ENCODE results near the gene STUB1. TPM values are rescaled to one million over a fixed set of nuclear protein-coding genes. Genes with fewer than 3 reads are reported as not detected.

Gene STUB1
- total RNA-seq, 1 donor from 2014 or later = 99.3 TPM

DNA sequence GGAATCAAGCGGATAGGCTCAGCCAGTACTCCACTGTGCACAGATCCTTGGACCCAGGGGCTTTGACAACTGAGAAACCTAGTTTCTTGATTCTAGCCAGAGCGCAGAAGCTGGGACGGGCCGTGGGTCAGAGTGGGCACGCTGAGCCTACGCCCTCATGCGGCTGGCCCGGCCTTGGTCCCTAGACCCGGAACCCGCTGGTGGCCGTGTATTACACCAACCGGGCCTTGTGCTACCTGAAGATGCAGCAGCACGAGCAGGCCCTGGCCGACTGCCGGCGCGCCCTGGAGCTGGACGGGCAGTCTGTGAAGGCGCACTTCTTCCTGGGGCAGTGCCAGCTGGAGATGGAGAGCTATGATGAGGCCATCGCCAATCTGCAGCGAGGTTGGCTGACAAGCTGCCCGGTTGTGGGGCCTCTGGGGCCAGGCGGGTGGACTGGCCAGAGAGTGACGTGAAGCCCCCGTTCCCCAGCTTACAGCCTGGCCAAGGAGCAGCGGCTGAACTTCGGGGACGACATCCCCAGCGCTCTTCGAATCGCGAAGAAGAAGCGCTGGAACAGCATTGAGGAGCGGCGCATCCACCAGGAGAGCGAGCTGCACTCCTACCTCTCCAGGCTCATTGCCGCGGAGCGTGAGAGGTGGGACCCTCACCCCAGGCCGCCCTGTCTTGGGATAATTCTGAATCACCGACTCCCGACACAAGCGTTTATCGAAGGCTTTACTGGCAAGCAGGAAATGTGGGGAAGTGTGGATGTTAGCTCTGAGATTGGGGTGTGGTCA lies 946 bp downstream of the STUB1 start:
- DNase-seq (ENCODE audit: low read depth, low spot score) = no peak
- no peaks in the 10 kb centered on the region for H3K9me3 Mint-ChIP-seq
- H3K27ac Mint-ChIP-seq (ENCODE audit: unreplicated experiment) = no peak overlapping the region
- H3K36me3 Mint-ChIP-seq (ENCODE audit: low read depth) = peaks cover 4% of the 10 kb centered on the region
- peak overlapping the region; percentile 90 for H3K4me3 Mint-ChIP-seq
- no peak for TF ChIP-seq CTCF (conservative IDR thresholded peaks at IDR 0.05)
- H3K27me3 Mint-ChIP-seq (ENCODE audit: low read depth) = peaks cover 14% of the 10 kb centered on the region
- H3K4me1 Mint-ChIP-seq = peaks cover 18% of the 10 kb centered on the region

- H3K27me3 Mint-ChIP-seq (ENCODE audit: low read depth) = peaks cover 10% of the 10 kb centered on the region
- no peak for DNase-seq (ENCODE audit: low read depth, low spot score)
- peak overlapping the region; percentile 12 for H3K27ac Mint-ChIP-seq (ENCODE audit: unreplicated experiment)
- peaks cover 5% of the 10 kb centered on the region for H3K36me3 Mint-ChIP-seq (ENCODE audit: low read depth)
- no peaks in the 10 kb centered on the region for H3K9me3 Mint-ChIP-seq
- H3K4me3 Mint-ChIP-seq = peak overlapping the region; percentile 90
- peaks cover 18% of the 10 kb centered on the region for H3K4me1 Mint-ChIP-seq
- no peak for TF ChIP-seq CTCF (conservative IDR thresholded peaks at IDR 0.05)
These were observed 1.7 kb downstream of the STUB1 start for GRCh38 chr16:681746-682427.

GRCh38 chr16:682493-683395 lies 2.5 kb downstream of the STUB1 start:
- DNase-seq (ENCODE audit: low read depth, low spot score) = no peak
- Mint-ChIP-seq H3K27me3 (ENCODE audit: low read depth) (peaks cover 10% of the 10 kb centered on the region), H3K4me3 (peak overlapping the region; percentile 90), H3K36me3 (ENCODE audit: low read depth) (peaks cover 5% of the 10 kb centered on the region), H3K4me1 (peaks cover 18% of the 10 kb centered on the region), H3K27ac (ENCODE audit: unreplicated experiment) (peak overlapping the region; percentile 67), H3K9me3 (no peaks in the 10 kb centered on the region)
- no peak for TF ChIP-seq CTCF (conservative IDR thresholded peaks at IDR 0.05)

DNA sequence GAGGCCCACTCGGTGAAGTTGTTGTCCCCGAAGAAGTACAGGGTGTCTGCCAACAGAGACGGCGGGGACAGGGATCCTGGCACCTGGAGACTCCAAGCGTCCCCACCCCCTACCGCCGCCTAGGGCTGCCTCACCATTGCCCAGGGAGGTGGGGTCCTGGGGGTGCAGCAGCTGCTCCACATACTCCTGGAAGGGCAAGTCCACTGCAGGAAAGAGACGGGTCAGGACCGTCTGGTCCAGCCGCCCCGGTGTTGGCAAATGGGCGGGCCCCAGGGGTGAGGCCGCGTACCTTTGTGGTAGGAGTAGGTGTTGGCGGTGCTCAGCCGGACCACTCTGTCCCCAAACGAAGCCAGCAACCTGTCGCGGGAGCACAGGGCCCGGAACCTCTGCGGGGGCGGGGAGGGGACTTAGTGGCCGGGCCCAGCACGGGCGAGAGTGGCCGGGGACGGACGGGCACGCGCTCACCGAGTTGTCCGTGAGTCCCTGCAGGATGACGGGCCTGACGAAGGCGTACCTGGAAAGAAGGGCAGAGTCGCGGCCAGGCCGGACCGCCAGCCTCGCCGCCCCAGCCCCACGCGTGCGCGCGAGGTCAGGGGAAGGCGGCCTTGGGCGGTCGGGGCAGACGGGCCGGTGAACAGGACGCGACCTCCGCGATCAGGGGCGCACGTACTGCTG lies 3.3 kb downstream of the STUB1 start:
- no peak for DNase-seq (ENCODE audit: low read depth, low spot score)
- no peak for TF ChIP-seq CTCF (conservative IDR thresholded peaks at IDR 0.05)
- Mint-ChIP-seq H3K27ac (ENCODE audit: unreplicated experiment) (peak overlapping the region; percentile 12), H3K9me3 (no peaks in the 10 kb centered on the region), H3K36me3 (ENCODE audit: low read depth) (peaks cover 5% of the 10 kb centered on the region), H3K4me1 (peaks cover 18% of the 10 kb centered on the region), H3K4me3 (peak overlapping the region; percentile 90), H3K27me3 (ENCODE audit: low read depth) (peaks cover 10% of the 10 kb centered on the region)

Data from neural crest cell (in vitro differentiated cells).